GM18858 (cell line): ENCODE measurements around the gene IER5.
A peak's percentile ranks its signal among the peaks of the same experiment; 100 is the strongest.

Experiments used
- ATAC-seq: cut with Tn5 transposase; IDR thresholded peaks from one replicate; pipeline ENCODE4 v1.9.1; 2021; ENCODE audit not compliant: unreplicated experiment

IER5 gene

DNA sequence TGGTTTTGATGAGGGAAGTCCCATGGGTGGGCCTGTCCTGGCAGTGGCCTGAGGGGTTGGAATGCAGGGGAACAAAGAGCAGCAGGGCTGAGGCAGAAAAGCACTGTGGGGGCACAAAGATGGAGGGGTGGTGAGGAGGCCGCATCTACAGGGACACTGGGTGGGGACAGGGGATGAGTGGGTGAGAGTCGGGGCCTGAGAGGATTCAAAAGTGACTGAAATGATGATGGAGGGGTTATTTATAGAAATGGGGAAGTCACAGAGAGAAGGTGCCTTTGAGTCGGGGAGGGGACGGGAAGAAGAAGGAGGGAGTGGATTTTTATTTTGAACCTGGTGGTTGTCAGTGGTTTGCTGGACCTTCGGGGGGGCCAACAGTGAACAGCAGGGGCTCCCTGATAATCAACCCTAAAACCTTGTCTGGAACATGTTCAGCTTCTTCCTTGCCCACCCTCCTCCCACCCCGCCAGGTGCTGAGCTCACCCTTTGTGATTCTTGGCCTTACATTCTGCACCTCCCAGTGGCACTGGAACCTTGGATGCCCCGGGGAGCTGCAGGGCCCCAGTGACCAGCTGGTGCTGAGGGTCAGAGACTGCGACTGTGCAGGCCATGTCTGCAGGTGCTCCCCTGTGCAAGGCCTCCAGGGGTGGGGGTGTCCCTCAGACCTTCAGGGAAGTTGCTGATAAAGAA is 42.9 kb downstream of the IER5 start:
- no peak for ATAC-seq

DNA sequence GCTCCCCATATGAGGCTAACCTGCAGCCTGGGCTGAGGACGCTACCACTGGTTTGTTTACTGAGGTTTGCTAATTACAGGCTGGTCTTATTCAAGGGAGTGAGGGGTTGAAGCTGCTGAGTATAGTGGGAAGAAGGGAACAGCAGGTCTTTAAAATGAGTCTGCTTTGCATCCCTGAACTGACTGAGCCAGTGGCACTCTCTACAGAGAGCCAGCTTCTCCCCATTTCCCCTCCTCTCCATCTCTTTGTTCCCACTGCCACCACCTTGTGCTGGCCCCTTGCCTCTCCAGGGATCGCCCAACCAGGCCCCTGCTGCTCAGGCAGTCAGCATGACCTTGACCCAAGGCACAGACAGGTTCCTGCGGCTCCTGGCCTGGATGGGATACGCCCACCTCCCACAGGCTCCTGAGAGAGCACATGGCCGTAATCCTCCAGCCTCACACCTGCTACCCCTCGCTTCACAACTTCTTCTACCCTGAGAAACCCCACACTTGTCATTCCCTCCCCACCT is 45.0 kb downstream of the IER5 start:
- ATAC-seq: no peak

DNA sequence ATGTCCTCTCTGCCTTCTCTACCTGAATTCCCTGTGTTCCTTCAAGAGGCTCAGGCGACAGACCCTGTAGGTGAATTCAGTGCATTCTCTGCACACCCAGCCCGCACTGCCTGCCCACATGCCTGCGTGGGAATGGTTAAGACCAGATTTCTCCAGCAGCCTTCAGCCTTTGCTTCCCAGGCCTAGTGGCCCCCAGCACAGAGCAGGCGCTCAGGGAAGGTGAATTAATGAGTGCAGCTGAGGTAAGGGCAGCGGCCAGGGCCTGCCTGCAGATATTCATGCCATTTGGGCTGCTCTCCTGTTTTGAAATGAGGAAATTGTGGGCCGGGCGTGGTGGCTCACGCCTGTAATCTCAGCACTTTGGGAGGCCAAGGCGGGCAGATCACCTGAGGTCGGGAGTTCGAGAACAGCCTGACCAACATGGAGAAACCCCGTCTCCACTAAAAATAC is 45.5 kb downstream of the IER5 start:
- no peak for ATAC-seq

DNA sequence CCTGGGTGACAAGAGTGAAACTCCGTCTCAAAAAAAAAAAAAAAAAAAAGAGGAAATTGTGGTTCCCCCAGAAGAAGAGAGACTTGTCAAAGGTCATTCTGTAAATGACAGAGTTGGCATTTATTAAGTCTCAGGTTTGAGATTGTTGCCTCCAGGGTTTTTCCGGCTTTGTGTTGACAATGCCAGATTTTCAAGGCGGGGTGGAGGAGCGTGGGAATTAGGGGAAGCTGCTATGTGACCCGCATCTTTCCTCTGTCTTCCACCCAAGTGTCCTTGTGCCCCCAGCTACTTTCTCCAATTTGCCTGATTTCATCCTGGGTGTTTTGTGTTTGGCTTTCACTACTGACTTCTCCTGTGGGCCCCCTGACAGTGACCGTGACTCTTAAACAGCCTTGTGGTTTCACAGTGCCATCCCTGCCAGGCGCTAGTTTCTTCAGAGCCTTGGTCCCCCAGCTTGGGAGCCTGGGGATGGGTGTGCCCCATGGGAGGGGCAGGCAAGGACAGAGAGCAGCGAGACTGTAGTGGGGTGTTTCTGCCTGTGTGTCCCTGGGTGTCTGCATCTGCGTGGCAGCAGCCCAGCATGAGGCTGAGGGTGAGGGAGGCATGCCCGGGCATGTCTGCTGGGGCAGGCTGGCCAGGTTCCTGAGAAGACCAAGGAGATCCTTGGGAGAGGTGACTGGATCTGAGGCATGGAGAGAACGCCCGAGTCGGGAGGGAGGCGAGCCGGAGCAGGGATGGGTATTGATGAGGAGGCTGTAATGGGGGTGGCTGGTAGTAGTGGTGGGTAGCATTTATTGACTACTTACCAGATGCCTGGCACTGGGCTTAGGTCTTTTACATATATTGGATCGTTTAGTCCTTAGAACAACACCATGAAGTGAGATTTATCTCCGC is 46.3 kb downstream of the IER5 start:
- peak; percentile 38 for ATAC-seq

DNA sequence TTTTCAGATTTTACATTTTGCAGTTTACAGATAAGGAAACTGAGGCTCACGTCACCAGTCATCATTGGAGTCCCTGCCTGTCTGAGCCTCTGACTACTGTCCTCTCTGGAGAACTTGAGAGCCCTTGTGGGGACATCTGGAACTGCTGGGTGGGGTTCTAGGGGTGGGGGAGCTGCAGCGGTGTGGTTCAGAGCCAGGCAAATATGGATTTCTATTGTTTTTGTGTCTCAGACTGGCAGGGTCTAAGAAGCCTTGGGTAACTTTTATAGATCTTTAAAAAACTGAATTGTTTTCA is 46.9 kb downstream of the IER5 start:
- ATAC-seq: no peak

DNA sequence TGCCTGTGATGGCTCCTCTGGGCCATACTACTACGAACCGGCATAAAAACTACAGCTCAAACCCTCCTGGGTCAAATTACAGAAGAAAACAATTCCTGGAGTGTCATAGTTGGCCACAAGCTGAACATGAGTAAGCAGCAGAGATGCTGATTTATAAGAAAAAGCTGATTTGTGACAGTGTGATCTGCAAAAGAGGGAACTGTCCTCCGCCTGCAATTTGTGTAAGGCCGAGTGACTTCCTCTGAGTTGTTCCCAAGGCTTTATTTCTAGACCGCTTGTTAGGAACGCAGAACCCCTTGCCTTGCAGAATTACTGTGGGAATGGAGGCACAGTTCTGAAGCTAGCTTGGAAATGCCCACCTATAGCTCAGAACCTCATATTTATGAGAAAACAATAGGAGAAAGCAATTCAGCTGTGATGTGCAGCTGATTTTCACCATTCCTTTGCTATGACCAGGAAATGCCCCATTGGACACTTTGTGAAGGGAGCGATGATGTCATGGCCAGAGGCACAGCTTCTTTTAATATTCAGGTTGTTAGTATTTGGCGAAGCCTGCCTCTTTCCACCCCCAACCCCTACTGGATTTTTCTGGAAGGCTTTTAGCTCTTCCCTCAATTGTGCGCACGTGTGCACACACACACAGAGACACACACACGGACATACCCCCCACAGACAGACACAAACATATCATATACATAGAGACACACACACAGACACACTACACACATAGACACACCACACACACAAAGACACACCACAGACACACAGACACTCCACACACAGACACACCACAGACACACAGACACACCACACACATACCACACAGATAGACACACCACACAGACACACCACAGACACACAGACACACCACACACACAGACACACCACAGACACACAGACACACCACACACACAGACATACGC is 47.6 kb downstream of the IER5 start:
- ATAC-seq: no peak

DNA sequence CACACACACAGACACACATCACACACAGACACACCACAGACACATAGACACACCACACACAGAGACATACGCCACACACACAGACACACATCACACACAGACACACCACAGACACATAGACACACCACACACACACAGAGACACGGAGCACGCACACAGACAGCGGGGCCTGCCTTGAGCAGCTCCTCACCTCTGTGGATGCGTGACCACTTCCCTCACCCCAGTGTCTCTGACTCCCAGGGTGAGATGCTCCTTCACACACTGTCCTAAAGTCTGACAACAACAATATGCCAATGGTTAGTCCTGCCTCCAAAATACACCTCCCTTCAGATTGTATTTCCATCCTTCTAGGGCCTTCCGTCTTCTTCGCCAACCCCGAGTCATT is 48.2 kb downstream of the IER5 start:
- no peak for ATAC-seq

DNA sequence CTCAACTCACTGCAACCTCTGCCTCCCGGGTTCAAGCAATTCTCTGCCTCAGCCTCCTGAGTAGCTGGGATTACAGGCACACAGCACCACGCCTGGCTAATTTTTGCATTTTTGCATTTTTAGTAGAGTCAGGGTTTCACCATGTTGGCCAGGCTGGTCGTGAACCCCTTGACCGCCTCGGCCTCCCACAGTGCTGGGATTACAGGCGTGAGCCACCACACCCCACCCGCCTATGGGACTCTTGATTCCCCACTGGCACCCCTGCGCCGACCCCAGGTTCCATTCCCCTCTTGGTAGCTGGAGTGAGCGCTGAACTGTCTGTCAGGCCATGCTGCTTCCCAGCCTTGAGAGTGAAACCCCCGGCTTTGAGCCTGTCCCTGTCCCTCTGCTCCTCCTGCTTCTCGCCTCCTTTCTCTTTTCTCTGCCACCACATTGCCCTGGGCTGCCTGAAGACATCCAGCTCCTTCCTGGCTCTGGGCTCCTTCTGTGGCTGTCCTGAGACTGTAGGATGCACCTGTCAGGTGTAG is 48.8 kb downstream of the IER5 start:
- ATAC-seq: no peak

DNA sequence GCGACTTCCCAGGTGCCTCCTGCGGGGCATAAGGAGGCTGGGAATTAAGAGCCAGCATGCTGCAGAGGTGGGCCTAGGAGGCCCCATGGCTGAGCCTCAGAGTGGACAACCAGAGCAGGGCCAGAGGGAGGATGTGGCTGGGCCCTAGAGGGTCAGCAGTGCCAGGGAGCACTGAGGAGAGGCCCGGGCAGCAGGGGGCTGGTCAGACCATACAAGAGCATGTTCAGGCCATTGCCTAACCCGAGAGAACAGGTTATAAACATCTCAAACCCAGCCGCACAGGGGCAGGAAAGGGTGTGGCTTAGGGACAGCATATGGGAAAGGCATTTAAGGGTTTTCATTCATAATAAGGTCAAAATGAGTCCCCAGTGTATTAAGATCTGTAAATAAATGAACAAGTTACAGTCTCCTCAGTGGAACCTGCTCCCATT is 51.1 kb downstream of the IER5 start:
- ATAC-seq: no peak

DNA sequence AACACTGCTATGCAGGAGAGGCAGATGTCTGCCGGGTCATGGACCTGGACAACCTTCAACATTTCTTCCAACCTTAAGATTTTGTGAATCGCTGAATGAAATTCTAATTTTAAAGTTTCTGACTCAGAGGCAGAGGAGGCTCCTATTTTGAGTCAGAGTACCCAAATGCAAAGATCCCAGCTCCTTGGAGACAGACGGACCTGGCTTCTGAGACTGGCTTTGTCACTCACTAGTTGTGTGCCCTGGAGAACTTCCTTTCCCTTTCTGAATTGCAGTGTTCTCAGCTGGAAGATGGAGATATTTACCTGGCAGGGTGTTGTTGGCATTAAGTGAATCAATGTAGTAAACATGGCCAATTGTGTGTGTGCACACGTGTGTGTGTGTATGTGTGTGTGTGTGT is 51.9 kb downstream of the IER5 start:
- ATAC-seq: no peak

DNA sequence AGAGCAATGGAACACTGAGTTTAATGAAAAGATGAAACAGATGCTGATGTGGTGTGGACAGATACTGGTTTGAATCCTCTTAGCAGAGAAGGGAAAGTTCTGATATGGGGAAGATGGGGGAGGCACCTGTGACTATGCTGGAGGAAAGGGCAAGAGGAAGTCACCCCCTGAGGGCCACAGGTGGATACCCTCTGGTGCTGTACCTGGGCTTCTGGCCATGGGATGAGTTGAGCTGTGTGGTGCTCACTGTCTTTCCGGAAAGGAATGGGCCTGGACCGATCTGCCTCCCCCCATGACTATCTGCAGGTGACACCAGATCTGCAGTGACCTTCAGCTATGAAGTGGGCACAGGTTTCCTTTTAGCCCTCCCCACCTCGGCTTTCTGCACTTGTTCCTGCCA is 52.4 kb downstream of the IER5 start:
- ATAC-seq: no peak

DNA sequence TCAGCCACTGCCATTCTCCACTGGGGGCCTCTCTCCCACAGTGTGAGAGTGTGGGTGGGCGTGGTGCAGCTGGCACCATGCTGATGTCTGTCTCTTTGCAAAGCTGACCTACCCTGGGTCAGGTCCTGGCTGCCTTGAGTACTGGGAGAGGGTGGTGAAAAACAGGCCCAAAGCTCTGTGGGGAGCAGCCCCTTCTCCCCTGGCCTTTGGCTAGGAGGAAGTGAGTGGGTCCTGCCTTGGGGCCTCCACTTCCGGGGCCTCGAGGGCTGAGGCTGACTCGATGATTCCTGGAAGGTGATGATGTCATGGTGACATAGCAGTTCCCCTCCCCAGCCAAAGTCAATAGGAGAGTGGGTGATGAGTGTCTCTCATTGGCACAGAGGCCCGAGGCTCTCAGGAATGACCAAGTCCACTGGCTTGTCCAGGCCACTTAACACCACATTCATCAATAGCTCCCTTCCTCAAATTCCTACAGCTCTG is 53.0 kb downstream of the IER5 start:
- ATAC-seq: no peak
